H9 (cell line): ENCODE measurements around the gene TSC22D1. TPM values are rescaled to one million over a fixed set of nuclear protein-coding genes. Genes with fewer than 3 reads are reported as not detected.

Experiments used
- DNase-seq: peaks from one replicate; pipeline ENCODE4 v3.0.0-alpha.2; 2017
- H2AFZ ChIP-seq: one replicate; pipeline ENCODE4 v1.6.1; 2013; ENCODE audit warnings: mild to moderate bottlenecking, low read length, control low read depth, moderate library complexity
- H2AK5ac ChIP-seq: 2 replicates; pipeline ENCODE4 v1.6.1; 2013; ENCODE audit warnings: low read length, control low read depth, mixed read lengths; ENCODE audit not compliant: insufficient read length
- H2BK120ac ChIP-seq: one replicate; pipeline ENCODE4 v1.6.1; 2013; ENCODE audit warnings: low read depth, mild to moderate bottlenecking, low read length, control low read depth, inconsistent platforms; ENCODE audit not compliant: poor library complexity, severe bottlenecking
- H2BK12ac ChIP-seq: 2 replicates; pipeline ENCODE4 v1.6.1; 2013; ENCODE audit warnings: low read length, control low read depth, mixed read lengths, low read depth; ENCODE audit not compliant: insufficient read length
- H2BK15ac ChIP-seq: 2 replicates; pipeline ENCODE4 v1.6.1; 2013; ENCODE audit warnings: low read depth, low read length, control low read depth
- H2BK20ac ChIP-seq: one replicate; pipeline ENCODE4 v1.6.1; 2013; ENCODE audit warnings: low read depth, mild to moderate bottlenecking, low read length, control low read depth, inconsistent platforms; ENCODE audit not compliant: poor library complexity, severe bottlenecking
- H2BK5ac ChIP-seq: 2 replicates; pipeline ENCODE4 v1.6.1; 2013; ENCODE audit warnings: low read length, control low read depth, mixed read lengths; ENCODE audit not compliant: insufficient read length
- H3K14ac ChIP-seq: 2 replicates; pipeline ENCODE4 v1.6.1; 2013; ENCODE audit warnings: low read length, control low read depth; ENCODE audit not compliant: insufficient read depth
- H3K18ac ChIP-seq: 2 replicates; pipeline ENCODE4 v1.6.1; 2013; ENCODE audit warnings: low read depth, mild to moderate bottlenecking, mixed read lengths, low read length, control low read depth; ENCODE audit not compliant: insufficient read length
- H3K23ac ChIP-seq: 2 replicates; pipeline ENCODE4 v1.6.1; 2013; ENCODE audit warnings: low read length, control low read depth, mixed read lengths, low read depth; ENCODE audit not compliant: insufficient read length
- H3K23me2 ChIP-seq: 2 replicates; pipeline ENCODE4 v1.6.1; 2013; ENCODE audit warnings: low read depth, mild to moderate bottlenecking, mixed read lengths, low read length, control low read depth; ENCODE audit not compliant: insufficient read length, poor library complexity, severe bottlenecking
- H3K27ac ChIP-seq: 2 replicates; pipeline ENCODE4 v1.5.1; 2013; ENCODE audit warnings: low read length, control low read depth, mixed read lengths, low read depth; ENCODE audit not compliant: insufficient read length
- H3K27me3 ChIP-seq: 2 replicates; pipeline ENCODE4 v1.6.1; 2013; ENCODE audit warnings: low read length, control low read depth, inconsistent platforms; ENCODE audit not compliant: insufficient read depth
- H3K4ac ChIP-seq: 2 replicates; pipeline ENCODE4 v1.6.1; 2013; ENCODE audit warnings: low read depth, mild to moderate bottlenecking, control low read depth, inconsistent platforms, low read length, moderate library complexity
- H3K4me1 ChIP-seq: 2 replicates; pipeline ENCODE4 v1.6.1; 2013; ENCODE audit warnings: low read length, control low read depth, inconsistent platforms; ENCODE audit not compliant: insufficient read depth
- H3K4me2 ChIP-seq: 2 replicates; pipeline ENCODE4 v1.6.1; 2013; ENCODE audit warnings: low read length, control low read depth, mixed read lengths; ENCODE audit not compliant: insufficient read length, insufficient read depth
- H3K56ac ChIP-seq: 2 replicates; pipeline ENCODE4 v1.6.1; 2013; ENCODE audit warnings: low read depth, mild to moderate bottlenecking, mixed read lengths, low read length, control low read depth; ENCODE audit not compliant: insufficient read length
- H3K79me1 ChIP-seq: 2 replicates; pipeline ENCODE4 v1.6.1; 2013; ENCODE audit warnings: low read depth, mild to moderate bottlenecking, moderate library complexity, low read length, control low read depth, inconsistent platforms; ENCODE audit not compliant: insufficient read depth, poor library complexity, severe bottlenecking
- H3K79me2 ChIP-seq: 2 replicates; pipeline ENCODE4 v1.6.1; 2013; ENCODE audit warnings: low read length, control low read depth, inconsistent platforms; ENCODE audit not compliant: insufficient read depth
- H3K9ac ChIP-seq: 2 replicates; pipeline ENCODE4 v1.6.1; 2013; ENCODE audit warnings: low read length, control low read depth, mixed read lengths; ENCODE audit not compliant: insufficient read length; ENCODE audit errors: extremely low read depth
- H3K9me3 ChIP-seq: one replicate; pipeline ENCODE4 v1.6.1; 2013; ENCODE audit warnings: low read depth, low read length, inconsistent platforms; ENCODE audit not compliant: control insufficient read depth
- H3T11ph ChIP-seq: one replicate; pipeline ENCODE4 v1.6.1; 2013; ENCODE audit warnings: mild to moderate bottlenecking, low read length, control low read depth, inconsistent platforms
- H4K20me1 ChIP-seq: one replicate; pipeline ENCODE4 v1.6.1; 2013; ENCODE audit not compliant: control insufficient read depth, insufficient read length, insufficient read depth
- H4K5ac ChIP-seq: 2 replicates; pipeline ENCODE4 v1.6.1; 2013; ENCODE audit warnings: low read depth, mild to moderate bottlenecking, mixed read lengths, low read length, control low read depth; ENCODE audit not compliant: insufficient read length
- H4K8ac ChIP-seq: replicated peaks from 2 replicates; pipeline ENCODE4 v1.6.1; 2013; ENCODE audit warnings: low read length, control low read depth, mixed read lengths, low read depth; ENCODE audit not compliant: insufficient read length
- H4K91ac ChIP-seq: 2 replicates; pipeline ENCODE4 v1.6.1; 2013; ENCODE audit warnings: low read depth, mild to moderate bottlenecking, moderate library complexity, mixed read lengths, low read length, control low read depth; ENCODE audit not compliant: insufficient read length
- H3K27ac Mint-ChIP-seq, 3 experiments: 2 replicates in 2 of 3; 3 replicates in 1 of 3; pipeline ENCODE4 v1.8.0; 2020 to 2021; ENCODE audit warnings: mixed read lengths in 3 of 3, mild to moderate bottlenecking in 1 of 3, moderate library complexity in 1 of 3
- H3K27me3 Mint-ChIP-seq: 2 replicates; pipeline ENCODE4 v1.8.0; 2021; ENCODE audit warnings: low read depth, mild to moderate bottlenecking, moderate library complexity, mixed read lengths
- H3K36me3 Mint-ChIP-seq, 3 experiments: 2 replicates in 2 of 3; 3 replicates in 1 of 3; pipeline ENCODE4 v1.8.0; 2020 to 2021; ENCODE audit warnings: low read depth in 3 of 3, mixed read lengths in 3 of 3; ENCODE audit not compliant: insufficient read depth in 1 of 3
- H3K4me1 Mint-ChIP-seq, 2 experiments: 2 replicates each; pipeline ENCODE4 v1.8.0; 2020; ENCODE audit warnings: mixed read lengths in 2 of 2
- H3K4me3 Mint-ChIP-seq, 2 experiments: 2 replicates in 1 of 2; 3 replicates in 1 of 2; pipeline ENCODE4 v1.8.0; 2020 to 2021; ENCODE audit warnings: mild to moderate bottlenecking in 2 of 2, mixed read lengths in 2 of 2, moderate library complexity in 1 of 2
- H3K9me3 Mint-ChIP-seq, 2 experiments: 2 replicates in 1 of 2; 3 replicates in 1 of 2; pipeline ENCODE4 v1.8.0; 2020; ENCODE audit warnings: mild to moderate bottlenecking in 2 of 2, mixed read lengths in 2 of 2, moderate library complexity in 1 of 2
- CTCF ChIP-seq: fragments of 200-600 bp; sonication (generic); conservative IDR thresholded peaks from 3 replicates; pipeline ENCODE4 v1.8.0; 2021; ENCODE audit warnings: antibody characterized with exemption, mild to moderate bottlenecking
- whole genome bisulfite sequencing: extraction: QIAGEN DNeasy Blood & Tissue Kit; methylation state at CpG from one replicate; pipeline ENCODE4 v1.1.7; 2013; ENCODE audit warnings: missing lambda C conversion rate, low lambda C conversion rate, mixed read lengths; ENCODE audit not compliant: insufficient read length; ENCODE audit errors: extremely low coverage; 5-methylcytosine and 5-hydroxymethylcytosine counted together
- total RNA-seq: library from RNA; stranded (reverse); gene quantifications from 2 replicates; pipeline ENCODE4 v1.2.1, GENCODE V29; 2021

TSC22D1 gene
- total RNA-seq, 1 experiment from 2014 or later, result 76.7 TPM

GRCh38 chr13:44448373-44448772 is 127.8 kb downstream of the TSC22D1 start:
- no peaks in the 10 kb centered on the region; the same call in 1 of the 2 replicates for H3K27me3 Mint-ChIP-seq
- H4K8ac ChIP-seq, result no peak overlapping the region

More at GRCh38 chr13:44448373-44448772, 127.8 kb downstream of the TSC22D1 start:
- Mint-ChIP-seq H3K36me3 (peaks cover 0 to 2% (median 0%) of the 10 kb centered on the region in 3 experiments; a peak in 2 of 7 replicates), H3K4me1 (peaks cover 7 to 12% of the 10 kb centered on the region in 2 experiments; a peak in 3 of 4 replicates), H3K4me3 (no peak overlapping the region), H3K27ac (no peak overlapping the region), H3K9me3 (no peaks in the 10 kb centered on the region)
- Histone ChIP-seq H3K4me1 (0 out of 2 replicates have a peak, but pooled peaks cover 2% of the 10 kb centered on the region), H3K23ac (no peak overlapping the region), H3K79me2 (no peaks in the 10 kb centered on the region), H3K4me2 (no peak overlapping the region), H3K4ac (no peak overlapping the region), H4K5ac (no peak overlapping the region), H3K27ac (no peak overlapping the region), H2BK5ac (no peak overlapping the region), H2BK120ac (no peak overlapping the region), H3K27me3 (no peaks in the 10 kb centered on the region), H2AK5ac (no peak overlapping the region), H3K18ac (no peak overlapping the region), H3K14ac (no peak overlapping the region), H4K20me1 (no peaks in the 10 kb centered on the region), H2BK12ac (no peak overlapping the region), H3K9ac (no peak overlapping the region), H3K9me3 (no peaks in the 10 kb centered on the region), H4K91ac (no peak overlapping the region), H3T11ph (no peak overlapping the region), H2BK15ac (no peak overlapping the region), H2AFZ (no peak overlapping the region), H2BK20ac (no peak overlapping the region), H3K56ac (no peak overlapping the region), H3K23me2 (no peaks in the 10 kb centered on the region), H3K79me1 (peaks cover 3% of the 10 kb centered on the region)
- no peak for TF ChIP-seq CTCF
- DNase-seq, result no peak
- no CpG with 5 or more reads among the region's 2 CpGs for WGBS
